GM19452 (cell line): ENCODE results near the gene TLNRD1.

ENCODE experiments used
- ATAC-seq: cut with Tn5 transposase; IDR thresholded peaks from one replicate; pipeline ENCODE4 v1.9.1; 2021; ENCODE audit not compliant: unreplicated experiment

Gene TLNRD1

GRCh38 chr15:81054236-81054635 is 53.5 kb downstream of the TLNRD1 start:
- no peak for ATAC-seq
